ENCODE results near the gene DYNC2LI1. TPM values are rescaled to one million over a fixed set of nuclear protein-coding genes. Genes with fewer than 3 reads are reported as not detected.
A peak's percentile ranks its signal among the peaks of the same experiment; 100 is the strongest.

DYNC2LI1 gene
- total and polyA plus RNA-seq, 2 of the 8 experiments (the other 6 are each of a cell fraction or from before 2014, with no cell fraction given) = 3.9 to 7.6 TPM

DNA sequence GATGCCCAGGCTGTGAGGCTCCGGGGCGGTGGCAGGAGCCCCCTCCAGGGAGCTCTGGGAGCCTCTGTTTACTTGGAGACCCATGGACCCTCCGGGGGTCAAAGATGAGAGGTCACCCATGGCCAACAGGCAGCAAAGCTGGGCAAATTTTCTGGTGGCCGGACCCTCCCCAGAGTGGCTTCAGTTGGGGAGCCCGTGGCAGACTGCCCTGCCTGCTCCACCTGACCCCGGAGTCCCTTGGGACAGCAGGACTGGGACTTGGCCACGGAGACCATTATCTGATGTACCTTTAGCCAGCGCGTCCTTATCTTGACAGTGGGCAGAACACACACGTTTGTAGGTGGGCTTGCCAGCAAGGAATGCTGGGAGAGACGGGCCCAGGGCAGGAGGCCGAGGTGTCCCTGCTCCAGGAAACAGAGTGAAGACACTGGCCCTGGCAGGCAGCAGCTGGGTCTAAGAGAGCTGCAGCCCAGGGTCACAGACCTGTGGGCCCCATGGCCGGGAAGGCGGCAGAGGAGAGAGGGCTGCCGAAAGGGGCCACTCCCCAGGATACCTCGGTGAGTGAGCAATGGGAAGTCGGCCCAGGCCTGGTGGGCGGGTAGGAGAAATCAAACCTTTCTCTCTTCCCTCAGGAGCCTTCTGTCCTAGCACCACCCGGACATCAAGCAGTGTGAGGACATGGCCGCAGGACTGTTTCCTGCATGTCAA is 64.9 kb downstream of the DYNC2LI1 start, which contains the start of the genes ABCG5 and ABCG8:
TSS of gene ABCG5 (minus strand) at position 280 of the 708 bp plus-strand sequence. CDS start at position 120, 160 bp downstream.
TSS of gene ABCG8 (plus strand) at position 412 of the 708 bp plus-strand sequence. CDS start at position 495, 83 bp downstream.
- Histone ChIP-seq H3K23me2 (ENCODE audit: low read depth, low read length) (no peaks in the 10 kb centered on the region), H2BK5ac (ENCODE audit: low read depth, low read length) (no peak within 1 kb of the TSS), H4K5ac (ENCODE audit: insufficient read length, low read depth, low read length) (no peak within 1 kb of the TSS), H2BK120ac (replicated peaks; ENCODE audit: low read depth, low read length) (no peak within 1 kb of the TSS), H3K9ac (replicated peaks in 1 of 4; ENCODE audit: extremely low read depth in 1 of 4, low read depth in 3 of 4, low read length in 3 of 4) (no peak within 1 kb of the TSS), H3K14ac (ENCODE audit: insufficient read length) (no peak within 1 kb of the TSS), H3K36me3 (ENCODE audit: control insufficient read depth in 2 of 4, insufficient read depth in 4 of 4, low read length in 3 of 4) (no peaks in the 10 kb centered on the region), H3K23ac (ENCODE audit: insufficient read length) (no peak within 1 kb of the TSS), H2BK15ac (ENCODE audit: low read length) (no peak within 1 kb of the TSS), H3K79me2 (ENCODE audit: control insufficient read depth in 1 of 2, insufficient read depth in 2 of 2, low read length in 2 of 2) (no peaks in the 10 kb centered on the region), H4K91ac (replicated peaks; ENCODE audit: insufficient read length, low read length) (no peak within 1 kb of the TSS), H2BK20ac (ENCODE audit: low read length) (no peak within 1 kb of the TSS), H3K4me3 (ENCODE audit: extremely low read depth in 1 of 4, insufficient read depth in 2 of 4, low read depth in 3 of 4, low read length in 4 of 4) (no peak within 1 kb of the TSS), H3K4me2 (ENCODE audit: insufficient read depth in 1 of 2, low read depth in 2 of 2, low read length in 2 of 2) (no peak within 1 kb of the TSS), H2BK12ac (ENCODE audit: low read depth, low read length) (no peak within 1 kb of the TSS), H3K4ac (replicated peaks; ENCODE audit: insufficient read length, low read depth, low read length) (no peak within 1 kb of the TSS), H3K4me1 (replicated peaks in 1 of 4; ENCODE audit: control insufficient read depth in 3 of 4, insufficient read depth in 4 of 4, low read length in 3 of 4) (peaks cover 0 to 6% (median 2%) of the 10 kb centered on the region in 4 experiments; a peak in 3 of 7 replicates), H4K20me1 (replicated peaks in 1 of 2; ENCODE audit: control insufficient read depth in 1 of 2, insufficient read depth in 2 of 2, low read length in 2 of 2) (no peaks in the 10 kb centered on the region), H2AFZ (ENCODE audit: low read length) (peak within 1 kb of the TSS; percentile 91), H4K8ac (ENCODE audit: extremely low read depth, insufficient read depth, low read length) (peak within 1 kb of the TSS; percentile 28), H3K56ac (replicated peaks; ENCODE audit: insufficient read length, low read depth, low read length) (no peak within 1 kb of the TSS), H3K18ac (ENCODE audit: extremely low read depth, low read length) (no peak within 1 kb of the TSS), H3K9me3 (ENCODE audit: insufficient read depth in 2 of 2, low read depth in 1 of 2, low read length in 1 of 2) (no peaks in the 10 kb centered on the region), H3K79me1 (ENCODE audit: low read depth, low read length) (no peaks in the 10 kb centered on the region), H2AK5ac (ENCODE audit: low read depth, low read length) (no peak within 1 kb of the TSS), H3K27ac (ENCODE audit: low read depth, low read length) (no peak within 1 kb of the TSS), H3K27me3 (replicated peaks in 1 of 4; ENCODE audit: control insufficient read depth in 3 of 4, extremely low read depth in 1 of 4, insufficient read depth in 3 of 4, low read length in 3 of 4) (no peaks in the 10 kb centered on the region)
- WGBS, 2 experiments (ENCODE audit: extremely low coverage in 1 of 2, insufficient coverage in 1 of 2, insufficient read length in 1 of 2, insufficient replicate concordance in 2 of 2, low coverage in 1 of 2, low lambda C conversion rate in 2 of 2, missing lambda C conversion rate in 1 of 2) = 94% methylated on average over 17 of the region's 20 CpGs; no CpG with 5 or more reads in 1 of the 2 experiments
- TF ChIP-seq HDAC2 (IDR thresholded peaks at IDR 0.05; ENCODE audit: borderline replicate concordance in 1 of 2, low read depth in 2 of 2, low read length in 2 of 2) (no peak), POLR2AphosphoS5 (IDR thresholded peaks at IDR 0.05; ENCODE audit: low read depth, low read length) (no peak)
- POLR2A ChIA-PET (ENCODE audit: partially characterized antibody) = no interaction called here
- CTCF ChIA-PET (ENCODE audit: partially characterized antibody) = no interaction called here
- FAIRE-seq = no peak
- peak in 1 of 2 experiments; percentile 42 for DNase-seq (ENCODE audit: low read depth in 1 of 2, low spot score in 2 of 2)
